CD4-positive, alpha-beta T cell treated with Interleukin-21 for 1 hour (primary cell): ENCODE measurements around the gene SYT14.
"Not testable (repeated sequence)": the region's sequence is repeated elsewhere in the genome, so short reads cannot be mapped to it uniquely, and the experiment has no call there.

Experiments used
- DNase-seq: peaks from one replicate; pipeline ENCODE4 v3.0.0-alpha.2; 2020

Gene SYT14

GRCh38 chr1:210031473-210031872 lies 93.5 kb downstream of the SYT14 start:
- DNase-seq = no peak

GRCh38 chr1:210043058-210043457 lies 105.0 kb downstream of the SYT14 start:
- DNase-seq = no peak

GRCh38 chr1:210049616-210050015 lies 111.6 kb downstream of the SYT14 start:
- DNase-seq = no peak

GRCh38 chr1:210050491-210050890 lies 112.5 kb downstream of the SYT14 start:
- not testable (repeated sequence) for DNase-seq

GRCh38 chr1:210053126-210053525 lies 115.1 kb downstream of the SYT14 start:
- DNase-seq = no peak

GRCh38 chr1:210057593-210057992 lies 119.6 kb downstream of the SYT14 start:
- no peak for DNase-seq

- DNase-seq = no peak
Measured at GRCh38 chr1:210061992-210062391, 124.0 kb downstream of the SYT14 start.

GRCh38 chr1:210070531-210070930 lies 132.5 kb downstream of the SYT14 start:
- DNase-seq = no peak

- DNase-seq = no peak
Measured at GRCh38 chr1:210072129-210072528, 134.1 kb downstream of the SYT14 start.

- DNase-seq = no peak
Measured at GRCh38 chr1:210072896-210073504, 135.0 kb downstream of the SYT14 start.

- DNase-seq = no peak
Measured at GRCh38 chr1:210074904-210075303, 136.9 kb downstream of the SYT14 start.

GRCh38 chr1:210076620-210077019 lies 138.6 kb downstream of the SYT14 start:
- no peak for DNase-seq

- DNase-seq = no peak
Measured at GRCh38 chr1:210081494-210081893, 143.5 kb downstream of the SYT14 start.

GRCh38 chr1:210085359-210085758 lies 147.3 kb downstream of the SYT14 start:
- no peak for DNase-seq

- no peak for DNase-seq
Measured at GRCh38 chr1:210087058-210087457, 149.0 kb downstream of the SYT14 start.

GRCh38 chr1:210089855-210090254 lies 151.8 kb downstream of the SYT14 start:
- DNase-seq = no peak

- no peak for DNase-seq
Measured at GRCh38 chr1:210092366-210092765, 154.3 kb downstream of the SYT14 start.

GRCh38 chr1:210093461-210093860 lies 155.4 kb downstream of the SYT14 start:
- DNase-seq = no peak

GRCh38 chr1:210098356-210098755 lies 160.3 kb downstream of the SYT14 start:
- DNase-seq = no peak

GRCh38 chr1:210099921-210100320 lies 161.9 kb downstream of the SYT14 start:
- DNase-seq = no peak

GRCh38 chr1:210104103-210104502 lies 166.1 kb downstream of the SYT14 start:
- DNase-seq = no peak

GRCh38 chr1:210112906-210113305 lies 174.9 kb downstream of the SYT14 start:
- not testable (repeated sequence) for DNase-seq

GRCh38 chr1:210117198-210117597 lies 179.2 kb downstream of the SYT14 start:
- DNase-seq = no peak

GRCh38 chr1:210117681-210118170 lies 179.7 kb downstream of the SYT14 start:
- DNase-seq = no peak

GRCh38 chr1:210123383-210123782 lies 185.4 kb downstream of the SYT14 start:
- DNase-seq = no peak
